Measurements from ENCODE around the gene ADAMTSL3. TPM values are rescaled to one million over a fixed set of nuclear protein-coding genes. Genes with fewer than 3 reads are reported as not detected.

The ADAMTSL3 gene
- total and polyA plus RNA-seq, 2 experiments from 2014 or later, result 0.61 to 0.87 TPM

DNA sequence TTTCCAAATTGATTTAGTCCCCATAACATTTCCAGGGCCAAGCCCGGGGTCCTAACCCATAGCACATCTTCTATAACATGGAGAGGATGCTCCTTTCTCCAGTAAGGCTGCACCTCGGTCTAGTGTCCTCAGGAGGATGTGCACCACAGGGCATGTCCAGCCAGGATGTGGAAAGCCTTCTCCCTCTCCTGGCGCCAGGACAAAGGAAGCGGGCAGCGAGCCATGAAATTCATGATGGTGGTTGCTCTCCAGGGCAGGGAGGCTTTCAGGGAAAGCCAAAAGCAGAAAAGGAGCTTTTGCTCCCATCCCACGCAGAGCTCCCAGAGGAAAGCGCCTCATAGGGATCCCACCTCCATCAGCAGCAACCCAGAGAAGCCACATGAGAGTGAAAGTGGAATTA is 220.0 kb downstream of the ADAMTSL3 start (continued):
- TF ChIP-seq, protein P1, sequence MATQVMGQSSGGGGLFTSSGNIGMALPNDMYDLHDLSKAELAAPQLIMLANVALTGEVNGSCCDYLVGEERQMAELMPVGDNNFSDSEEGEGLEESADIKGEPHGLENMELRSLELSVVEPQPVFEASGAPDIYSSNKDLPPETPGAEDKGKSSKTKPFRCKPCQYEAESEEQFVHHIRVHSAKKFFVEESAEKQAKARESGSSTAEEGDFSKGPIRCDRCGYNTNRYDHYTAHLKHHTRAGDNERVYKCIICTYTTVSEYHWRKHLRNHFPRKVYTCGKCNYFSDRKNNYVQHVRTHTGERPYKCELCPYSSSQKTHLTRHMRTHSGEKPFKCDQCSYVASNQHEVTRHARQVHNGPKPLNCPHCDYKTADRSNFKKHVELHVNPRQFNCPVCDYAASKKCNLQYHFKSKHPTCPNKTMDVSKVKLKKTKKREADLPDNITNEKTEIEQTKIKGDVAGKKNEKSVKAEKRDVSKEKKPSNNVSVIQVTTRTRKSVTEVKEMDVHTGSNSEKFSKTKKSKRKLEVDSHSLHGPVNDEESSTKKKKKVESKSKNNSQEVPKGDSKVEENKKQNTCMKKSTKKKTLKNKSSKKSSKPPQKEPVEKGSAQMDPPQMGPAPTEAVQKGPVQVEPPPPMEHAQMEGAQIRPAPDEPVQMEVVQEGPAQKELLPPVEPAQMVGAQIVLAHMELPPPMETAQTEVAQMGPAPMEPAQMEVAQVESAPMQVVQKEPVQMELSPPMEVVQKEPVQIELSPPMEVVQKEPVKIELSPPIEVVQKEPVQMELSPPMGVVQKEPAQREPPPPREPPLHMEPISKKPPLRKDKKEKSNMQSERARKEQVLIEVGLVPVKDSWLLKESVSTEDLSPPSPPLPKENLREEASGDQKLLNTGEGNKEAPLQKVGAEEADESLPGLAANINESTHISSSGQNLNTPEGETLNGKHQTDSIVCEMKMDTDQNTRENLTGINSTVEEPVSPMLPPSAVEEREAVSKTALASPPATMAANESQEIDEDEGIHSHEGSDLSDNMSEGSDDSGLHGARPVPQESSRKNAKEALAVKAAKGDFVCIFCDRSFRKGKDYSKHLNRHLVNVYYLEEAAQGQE (IDR thresholded peaks at IDR 0.05; ENCODE audit: unreplicated experiment), result no peak
- no peak for TF ChIP-seq ZNF114 (CRISPR knock-in tag; IDR thresholded peaks at IDR 0.05)
- TF ChIP-seq STAT1 (IDR thresholded peaks at IDR 0.05; ENCODE audit: unreplicated experiment), result no peak

DNA sequence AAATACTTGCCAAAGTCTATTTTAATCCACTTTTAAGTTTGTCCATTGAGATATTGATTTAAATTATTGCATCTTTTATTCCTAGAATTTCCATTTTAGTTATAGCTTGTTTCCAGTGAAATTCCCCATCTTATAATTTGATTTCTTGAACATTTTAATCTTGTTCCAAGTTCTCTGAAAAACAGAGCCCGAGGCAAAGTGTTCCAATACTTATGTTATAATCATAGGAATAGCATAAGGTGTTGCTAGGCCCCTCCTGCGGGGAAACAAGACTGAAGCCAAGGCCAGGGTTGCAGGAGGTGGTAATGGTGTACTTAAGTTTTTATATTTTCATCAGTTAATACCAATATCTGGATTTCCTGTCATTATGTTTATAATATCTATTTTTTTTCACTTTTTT is 226.6 kb downstream of the ADAMTSL3 start:
- Histone ChIP-seq H3K27me3 (ENCODE audit: insufficient read depth) (no peaks in the 10 kb centered on the region), H3K4me1 (ENCODE audit: insufficient read depth) (no peaks in the 10 kb centered on the region), H3F3A (replicated peaks; ENCODE audit: low read depth) (no peaks in the 10 kb centered on the region), H3K4me3 (no peak overlapping the region), H2AFZ (no peak overlapping the region), H3K27ac (ENCODE audit: low read depth) (no peak overlapping the region), H3K79me2 (replicated peaks; ENCODE audit: insufficient read depth) (no peaks in the 10 kb centered on the region), H3K36me3 (ENCODE audit: insufficient read depth) (no peaks in the 10 kb centered on the region), H3K4me2 (no peak overlapping the region), H3K9me2 (ENCODE audit: insufficient read depth) (no peaks in the 10 kb centered on the region), H4K20me1 (replicated peaks; ENCODE audit: insufficient read depth) (no peaks in the 10 kb centered on the region)
- H3K4me1 Mint-ChIP-seq, result no peaks in the 10 kb centered on the region
- TF ChIP-seq, protein P2, sequence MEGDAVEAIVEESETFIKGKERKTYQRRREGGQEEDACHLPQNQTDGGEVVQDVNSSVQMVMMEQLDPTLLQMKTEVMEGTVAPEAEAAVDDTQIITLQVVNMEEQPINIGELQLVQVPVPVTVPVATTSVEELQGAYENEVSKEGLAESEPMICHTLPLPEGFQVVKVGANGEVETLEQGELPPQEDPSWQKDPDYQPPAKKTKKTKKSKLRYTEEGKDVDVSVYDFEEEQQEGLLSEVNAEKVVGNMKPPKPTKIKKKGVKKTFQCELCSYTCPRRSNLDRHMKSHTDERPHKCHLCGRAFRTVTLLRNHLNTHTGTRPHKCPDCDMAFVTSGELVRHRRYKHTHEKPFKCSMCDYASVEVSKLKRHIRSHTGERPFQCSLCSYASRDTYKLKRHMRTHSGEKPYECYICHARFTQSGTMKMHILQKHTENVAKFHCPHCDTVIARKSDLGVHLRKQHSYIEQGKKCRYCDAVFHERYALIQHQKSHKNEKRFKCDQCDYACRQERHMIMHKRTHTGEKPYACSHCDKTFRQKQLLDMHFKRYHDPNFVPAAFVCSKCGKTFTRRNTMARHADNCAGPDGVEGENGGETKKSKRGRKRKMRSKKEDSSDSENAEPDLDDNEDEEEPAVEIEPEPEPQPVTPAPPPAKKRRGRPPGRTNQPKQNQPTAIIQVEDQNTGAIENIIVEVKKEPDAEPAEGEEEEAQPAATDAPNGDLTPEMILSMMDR (conservative IDR thresholded peaks at IDR 0.05; ENCODE audit: low read depth in 2 of 2), result no peak
- no peak for TF ChIP-seq CREB1 (CRISPR knock-in tag; IDR thresholded peaks at IDR 0.05; ENCODE audit: low read depth)
- ATAC-seq, result no peak
- no peak overlapping the region for H3K27ac Mint-ChIP-seq
- no peak for DNase-seq (ENCODE audit: low spot score)
- H3K36me3 Mint-ChIP-seq (ENCODE audit: low read depth), result no peaks in the 10 kb centered on the region
- H3K4me3 Mint-ChIP-seq, result no peak overlapping the region
- no peaks in the 10 kb centered on the region for H3K9me3 Mint-ChIP-seq
- H3K27me3 Mint-ChIP-seq (ENCODE audit: insufficient read depth, low read depth, poor library complexity), result peaks cover 2% of the 10 kb centered on the region

DNA sequence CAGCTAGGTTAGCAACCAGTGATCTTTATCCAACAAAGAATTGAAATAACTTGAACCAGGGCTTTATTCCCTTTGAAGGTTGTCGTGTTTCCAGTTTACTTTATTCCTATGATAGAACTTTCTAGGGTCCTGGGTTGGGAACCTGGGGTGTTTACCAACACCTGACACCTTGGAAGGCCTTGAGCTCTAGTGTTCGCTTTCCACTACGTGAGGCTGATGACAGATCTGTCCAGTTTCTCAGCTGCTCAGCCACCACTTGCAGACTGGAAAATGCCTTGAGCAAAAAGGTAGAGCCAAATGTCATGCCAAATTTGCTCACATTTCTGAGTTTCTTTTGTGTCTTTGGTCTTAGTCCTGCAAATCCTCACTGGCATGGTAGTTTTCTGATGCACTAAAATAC is 227.2 kb downstream of the ADAMTSL3 start:
- Mint-ChIP-seq H3K36me3 (ENCODE audit: low read depth) (no peaks in the 10 kb centered on the region), H3K27ac (no peak overlapping the region; the same call in 1 of the 2 replicates), H3K9me3 (no peaks in the 10 kb centered on the region), H3K4me1 (no peaks in the 10 kb centered on the region), H3K4me3 (no peak overlapping the region), H3K27me3 (ENCODE audit: insufficient read depth, low read depth, poor library complexity) (peaks cover 2% of the 10 kb centered on the region)
- no peak for DNase-seq (ENCODE audit: low spot score)
- ATAC-seq, result no peak
- H3F3A ChIP-seq (replicated peaks; ENCODE audit: low read depth), result no peaks in the 10 kb centered on the region
- H3K9me2 ChIP-seq (ENCODE audit: insufficient read depth), result no peaks in the 10 kb centered on the region
- no peaks in the 10 kb centered on the region for H3K4me1 ChIP-seq (ENCODE audit: insufficient read depth)
- no peak overlapping the region for H3K4me2 ChIP-seq
- no peak overlapping the region for H3K27ac ChIP-seq (ENCODE audit: low read depth)
- no peak overlapping the region for H2AFZ ChIP-seq
- H4K20me1 ChIP-seq (replicated peaks; ENCODE audit: insufficient read depth), result no peaks in the 10 kb centered on the region
- no peaks in the 10 kb centered on the region for H3K36me3 ChIP-seq (ENCODE audit: insufficient read depth)
- H3K79me2 ChIP-seq (replicated peaks; ENCODE audit: insufficient read depth), result no peaks in the 10 kb centered on the region
- no peak overlapping the region for H3K4me3 ChIP-seq
- H3K27me3 ChIP-seq (ENCODE audit: insufficient read depth), result no peaks in the 10 kb centered on the region
- no peak for TF ChIP-seq POLR2AphosphoS5 (IDR thresholded peaks at IDR 0.05; ENCODE audit: low read depth)
- no peak for TF ChIP-seq JUNB (IDR thresholded peaks at IDR 0.05; ENCODE audit: unreplicated experiment)
- no peak for TF ChIP-seq CREB1 (CRISPR knock-in tag; IDR thresholded peaks at IDR 0.05; ENCODE audit: low read depth)
- no peak for TF ChIP-seq STAT1 (IDR thresholded peaks at IDR 0.05; ENCODE audit: unreplicated experiment)
- no peak for TF ChIP-seq EZH2phosphoT487 (IDR thresholded peaks at IDR 0.05; ENCODE audit: unreplicated experiment)
- TF ChIP-seq, protein P3, sequence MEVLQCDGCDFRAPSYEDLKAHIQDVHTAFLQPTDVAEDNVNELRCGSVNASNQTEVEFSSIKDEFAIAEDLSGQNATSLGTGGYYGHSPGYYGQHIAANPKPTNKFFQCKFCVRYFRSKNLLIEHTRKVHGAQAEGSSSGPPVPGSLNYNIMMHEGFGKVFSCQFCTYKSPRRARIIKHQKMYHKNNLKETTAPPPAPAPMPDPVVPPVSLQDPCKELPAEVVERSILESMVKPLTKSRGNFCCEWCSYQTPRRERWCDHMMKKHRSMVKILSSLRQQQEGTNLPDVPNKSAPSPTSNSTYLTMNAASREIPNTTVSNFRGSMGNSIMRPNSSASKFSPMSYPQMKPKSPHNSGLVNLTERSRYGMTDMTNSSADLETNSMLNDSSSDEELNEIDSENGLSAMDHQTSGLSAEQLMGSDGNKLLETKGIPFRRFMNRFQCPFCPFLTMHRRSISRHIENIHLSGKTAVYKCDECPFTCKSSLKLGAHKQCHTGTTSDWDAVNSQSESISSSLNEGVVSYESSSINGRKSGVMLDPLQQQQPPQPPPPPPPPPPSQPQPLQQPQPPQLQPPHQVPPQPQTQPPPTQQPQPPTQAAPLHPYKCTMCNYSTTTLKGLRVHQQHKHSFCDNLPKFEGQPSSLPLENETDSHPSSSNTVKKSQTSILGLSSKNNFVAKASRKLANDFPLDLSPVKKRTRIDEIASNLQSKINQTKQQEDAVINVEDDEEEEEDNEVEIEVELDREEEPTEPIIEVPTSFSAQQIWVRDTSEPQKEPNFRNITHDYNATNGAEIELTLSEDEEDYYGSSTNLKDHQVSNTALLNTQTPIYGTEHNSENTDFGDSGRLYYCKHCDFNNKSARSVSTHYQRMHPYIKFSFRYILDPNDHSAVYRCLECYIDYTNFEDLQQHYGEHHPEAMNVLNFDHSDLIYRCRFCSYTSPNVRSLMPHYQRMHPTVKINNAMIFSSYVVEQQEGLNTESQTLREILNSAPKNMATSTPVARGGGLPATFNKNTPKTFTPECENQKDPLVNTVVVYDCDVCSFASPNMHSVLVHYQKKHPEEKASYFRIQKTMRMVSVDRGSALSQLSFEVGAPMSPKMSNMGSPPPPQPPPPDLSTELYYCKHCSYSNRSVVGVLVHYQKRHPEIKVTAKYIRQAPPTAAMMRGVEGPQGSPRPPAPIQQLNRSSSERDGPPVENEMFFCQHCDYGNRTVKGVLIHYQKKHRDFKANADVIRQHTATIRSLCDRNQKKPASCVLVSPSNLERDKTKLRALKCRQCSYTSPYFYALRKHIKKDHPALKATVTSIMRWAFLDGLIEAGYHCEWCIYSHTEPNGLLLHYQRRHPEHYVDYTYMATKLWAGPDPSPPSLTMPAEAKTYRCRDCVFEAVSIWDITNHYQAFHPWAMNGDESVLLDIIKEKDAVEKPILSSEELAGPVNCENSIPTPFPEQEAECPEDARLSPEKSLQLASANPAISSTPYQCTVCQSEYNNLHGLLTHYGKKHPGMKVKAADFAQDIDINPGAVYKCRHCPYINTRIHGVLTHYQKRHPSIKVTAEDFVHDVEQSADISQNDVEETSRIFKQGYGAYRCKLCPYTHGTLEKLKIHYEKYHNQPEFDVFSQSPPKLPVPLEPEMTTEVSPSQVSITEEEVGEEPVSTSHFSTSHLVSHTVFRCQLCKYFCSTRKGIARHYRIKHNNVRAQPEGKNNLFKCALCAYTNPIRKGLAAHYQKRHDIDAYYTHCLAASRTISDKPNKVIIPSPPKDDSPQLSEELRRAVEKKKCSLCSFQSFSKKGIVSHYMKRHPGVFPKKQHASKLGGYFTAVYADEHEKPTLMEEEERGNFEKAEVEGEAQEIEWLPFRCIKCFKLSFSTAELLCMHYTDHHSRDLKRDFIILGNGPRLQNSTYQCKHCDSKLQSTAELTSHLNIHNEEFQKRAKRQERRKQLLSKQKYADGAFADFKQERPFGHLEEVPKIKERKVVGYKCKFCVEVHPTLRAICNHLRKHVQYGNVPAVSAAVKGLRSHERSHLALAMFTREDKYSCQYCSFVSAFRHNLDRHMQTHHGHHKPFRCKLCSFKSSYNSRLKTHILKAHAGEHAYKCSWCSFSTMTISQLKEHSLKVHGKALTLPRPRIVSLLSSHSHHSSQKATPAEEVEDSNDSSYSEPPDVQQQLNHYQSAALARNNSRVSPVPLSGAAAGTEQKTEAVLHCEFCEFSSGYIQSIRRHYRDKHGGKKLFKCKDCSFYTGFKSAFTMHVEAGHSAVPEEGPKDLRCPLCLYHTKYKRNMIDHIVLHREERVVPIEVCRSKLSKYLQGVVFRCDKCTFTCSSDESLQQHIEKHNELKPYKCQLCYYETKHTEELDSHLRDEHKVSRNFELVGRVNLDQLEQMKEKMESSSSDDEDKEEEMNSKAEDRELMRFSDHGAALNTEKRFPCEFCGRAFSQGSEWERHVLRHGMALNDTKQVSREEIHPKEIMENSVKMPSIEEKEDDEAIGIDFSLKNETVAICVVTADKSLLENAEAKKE (CRISPR knock-in tag; IDR thresholded peaks at IDR 0.05), result no peak
